HG03432 (cell line): ENCODE data around the gene TUBB6.
A peak's percentile ranks its signal among the peaks of the same experiment; 100 is the strongest.

ENCODE experiments used
- ATAC-seq: cut with Tn5 transposase; IDR thresholded peaks from one replicate; pipeline ENCODE4 v1.9.1; 2021; ENCODE audit warnings: mild to moderate bottlenecking, moderate library complexity; ENCODE audit not compliant: unreplicated experiment

Gene TUBB6

GRCh38 chr18:12290086-12290485 lies 18.0 kb upstream of the TUBB6 start:
- ATAC-seq: no peak

- no peak for ATAC-seq
Observed at GRCh38 chr18:12291161-12291560, 16.9 kb upstream of the TUBB6 start.

GRCh38 chr18:12291690-12292089 lies 16.4 kb upstream of the TUBB6 start:
- ATAC-seq: no peak

GRCh38 chr18:12293831-12294230 lies 14.2 kb upstream of the TUBB6 start:
- no peak for ATAC-seq

- ATAC-seq: no peak
Observed at GRCh38 chr18:12295389-12296086, 12.5 kb upstream of the TUBB6 start.

- no peak for ATAC-seq
Observed at GRCh38 chr18:12296087-12296403, 12.0 kb upstream of the TUBB6 start.

GRCh38 chr18:12296457-12296856 lies 11.6 kb upstream of the TUBB6 start:
- no peak for ATAC-seq

GRCh38 chr18:12299862-12300261 lies 8.2 kb upstream of the TUBB6 start:
- ATAC-seq: no peak

- no peak for ATAC-seq
Observed at GRCh38 chr18:12301263-12302005, 6.6 kb upstream of the TUBB6 start.

GRCh38 chr18:12302391-12303147 lies 5.5 kb upstream of the TUBB6 start:
- no peak for ATAC-seq

- no peak for ATAC-seq
Observed at GRCh38 chr18:12304351-12305210, 3.5 kb upstream of the TUBB6 start.

GRCh38 chr18:12305211-12305610 lies 2.8 kb upstream of the TUBB6 start:
- no peak for ATAC-seq

GRCh38 chr18:12305930-12306629 lies 2.0 kb upstream of the TUBB6 start:
- ATAC-seq: no peak

- peak; percentile 4 for ATAC-seq
Observed at GRCh38 chr18:12306752-12307700, 1.0 kb upstream of the TUBB6 start.

GRCh38 chr18:12308386-12309100 lies 502 bp downstream of the TUBB6 start:
- peak; percentile 68 for ATAC-seq

- no peak for ATAC-seq
Observed at GRCh38 chr18:12309683-12310198, 1.7 kb downstream of the TUBB6 start.

- no peak for ATAC-seq
Observed at GRCh38 chr18:12310762-12311161, 2.7 kb downstream of the TUBB6 start.

GRCh38 chr18:12312976-12313375 lies 4.9 kb downstream of the TUBB6 start:
- no peak for ATAC-seq
